GM12878 (cell line): Measurements from ENCODE around the gene ELK4. TPM values are rescaled to one million over a fixed set of nuclear protein-coding genes. Genes with fewer than 3 reads are reported as not detected.

Experiments used
- ATAC-seq: fragments of 200-7000 bp; cut with Tn5 transposase; 3 replicates; pipeline ENCODE4 v1.9.1; 2020; ENCODE audit warnings: mild to moderate bottlenecking, moderate library complexity
- BruUV-seq: library from RNA; stranded (reverse); fragments of 400-500 nt; replicated peaks from 2 replicates; lab custom pipeline; 2021; lab: Mats Ljungman, UMichigan
- CTCF ChIA-PET: fragments of 300-600 bp; sonication (Branson Sonifier 250); formaldehyde crosslinking; extraction: SDS; loops from one replicate; lab custom pipeline; 2021; ENCODE audit warnings: inconsistent platforms; lab: Yijun Ruan, JAX
- POLR2A ChIA-PET: fragments of 350-600 bp; formaldehyde crosslinking; extraction: SDS; loops from one replicate; lab custom pipeline; 2021; ENCODE audit warnings: inconsistent platforms; lab: Charles Lee
- RAD21 ChIA-PET: fragments of 300-600 bp; sonication (Branson Sonifier 250); formaldehyde crosslinking; loops from one replicate; lab custom pipeline; 2023; ENCODE audit warnings: antibody characterized with exemption; ENCODE audit not compliant: unreplicated experiment; lab: Charles Lee
- SMC1A ChIA-PET: fragments of 300-600 bp; sonication (Branson Sonifier 250); formaldehyde crosslinking; loops from one replicate; lab custom pipeline; 2023; ENCODE audit not compliant: unreplicated experiment, uncharacterized antibody; lab: Charles Lee
- DNase-seq: peaks from one replicate; pipeline ENCODE4 v3.0.0-alpha.2; 2011; ENCODE audit warnings: low read depth, low spot score
- FAIRE-seq: peaks from 3 replicates; lab custom pipeline; 2011; peaks lifted over from hg19 to GRCh38; lab: Jason Lieb, UNC
- H2AFZ ChIP-seq: 2 replicates; pipeline ENCODE4 v1.6.0; 2011; ENCODE audit warnings: low read depth, low read length, control low read depth; ENCODE audit not compliant: control insufficient read depth
- H3K27ac ChIP-seq: 2 replicates; pipeline ENCODE4 v1.5.1; 2011; ENCODE audit warnings: control low read depth; ENCODE audit not compliant: control insufficient read depth, insufficient read depth
- H3K27me3 ChIP-seq, 2 experiments: replicated peaks in 1 of 2; 2 replicates each; pipeline versions ENCODE4 v1.6.0 to v1.6.1; 2011; ENCODE audit warnings: low read length in 1 of 2; ENCODE audit not compliant: control insufficient read depth in 2 of 2, insufficient read depth in 2 of 2
- H3K36me3 ChIP-seq, 2 experiments: 2 replicates each; pipeline ENCODE4 v1.5.1; 2011; ENCODE audit warnings: low read length in 1 of 2; ENCODE audit not compliant: control insufficient read depth in 2 of 2, insufficient read depth in 2 of 2
- H3K4me1 ChIP-seq: 2 replicates; pipeline ENCODE4 v1.6.1; 2011; ENCODE audit warnings: mild to moderate bottlenecking, low read length, moderate library complexity, mixed read lengths; ENCODE audit not compliant: control insufficient read depth, insufficient read depth
- H3K4me2 ChIP-seq: 2 replicates; pipeline ENCODE4 v1.6.0; 2011; ENCODE audit warnings: control low read depth; ENCODE audit not compliant: control insufficient read depth, insufficient read depth
- H3K4me3 ChIP-seq: fragments of 200-600 bp; sonication (generic); 2 replicates; pipeline ENCODE4 v1.5.1; 2016
- H3K79me2 ChIP-seq: 2 replicates; pipeline ENCODE4 v1.6.0; 2011; ENCODE audit warnings: low read length; ENCODE audit not compliant: control insufficient read depth, insufficient read depth
- H3K9ac ChIP-seq: 2 replicates; pipeline ENCODE4 v1.8.0; 2011; ENCODE audit warnings: low read length, control low read depth, mixed read lengths; ENCODE audit not compliant: control insufficient read depth, insufficient read depth
- H3K9me3 ChIP-seq: replicated peaks from 3 replicates; pipeline ENCODE4 v1.5.1; 2011; ENCODE audit warnings: mild to moderate bottlenecking, low read length; ENCODE audit not compliant: control insufficient read depth, insufficient read depth
- H4K20me1 ChIP-seq: 2 replicates; pipeline ENCODE4 v1.6.0; 2011; ENCODE audit not compliant: control insufficient read depth, insufficient read depth
- BCL3 ChIP-seq: IDR thresholded peaks from 2 replicates; pipeline ENCODE4 v1.6.1; 2011; ENCODE audit warnings: borderline replicate concordance, low read depth, mild to moderate bottlenecking, moderate library complexity, low read length; ENCODE audit not compliant: insufficient read depth, poor library complexity, severe bottlenecking
- BRCA1 ChIP-seq: IDR thresholded peaks from 2 replicates; pipeline ENCODE4 v1.6.1; 2011; ENCODE audit warnings: low read depth, low read length, improper control_type of control experiment
- CBX3 ChIP-seq: fragments of 200-600 bp; sonication (generic); IDR thresholded peaks from 2 replicates; pipeline ENCODE4 v1.6.1; 2016; ENCODE audit warnings: low read depth, borderline replicate concordance
- CHD1 ChIP-seq: IDR thresholded peaks from 2 replicates; pipeline ENCODE4 v1.6.1; 2012; ENCODE audit warnings: low read depth, low read length, improper control_type of control experiment
- EP300 ChIP-seq, 2 experiments: fragments of 150-350 bp in 1 of 2; IDR thresholded peaks; 2 replicates each; pipeline ENCODE4 v1.6.1; 2011 to 2012; ENCODE audit warnings: low read depth in 2 of 2, low read length in 2 of 2, borderline replicate concordance in 1 of 2, improper control_type of control experiment in 1 of 2, inconsistent platforms in 1 of 2; ENCODE audit not compliant: control insufficient read depth in 1 of 2
- HDAC2 ChIP-seq: fragments of 200-600 bp; sonication (generic); IDR thresholded peaks from 2 replicates; pipeline ENCODE4 v1.6.1; 2017
- NFYB ChIP-seq: IDR thresholded peaks from 2 replicates; pipeline ENCODE4 v1.6.1; 2011; ENCODE audit warnings: low read depth, mild to moderate bottlenecking, low read length, improper control_type of control experiment, moderate library complexity; ENCODE audit not compliant: insufficient read depth
- NKRF ChIP-seq: fragments of 450-650 bp; conservative IDR thresholded peaks from 2 replicates; pipeline ENCODE4 v1.6.1; 2017; ENCODE audit warnings: mild to moderate bottlenecking, moderate library complexity
- POLR2A ChIP-seq: IDR thresholded peaks from 2 replicates; pipeline ENCODE4 v1.6.1; 2011; ENCODE audit warnings: low read depth, mild to moderate bottlenecking, low read length
- RAD51 ChIP-seq: fragments of 450-650 bp; IDR thresholded peaks from 2 replicates; pipeline ENCODE4 v1.6.1; 2016; ENCODE audit warnings: moderate library complexity, mild to moderate bottlenecking, inconsistent platforms
- RELB ChIP-seq: fragments of 450-650 bp; IDR thresholded peaks from 2 replicates; pipeline ENCODE4 v1.6.1; 2017; ENCODE audit warnings: low read depth, mild to moderate bottlenecking, moderate library complexity
- RFX5 ChIP-seq: IDR thresholded peaks from 2 replicates; pipeline ENCODE4 v1.6.1; 2011; ENCODE audit warnings: low read depth, low read length, improper control_type of control experiment
- STAT3 ChIP-seq: IDR thresholded peaks from 2 replicates; pipeline ENCODE4 v1.6.1; 2011; ENCODE audit warnings: low read depth, low read length, improper control_type of control experiment
- ZNF622 ChIP-seq: fragments of 450-650 bp; IDR thresholded peaks from 2 replicates; pipeline ENCODE4 v1.6.1; 2017; ENCODE audit warnings: mild to moderate bottlenecking, inconsistent platforms
- WGBS: methylation state at CpG from one replicate; pipeline ENCODE4 v1.1.6; 2016; ENCODE audit warnings: low lambda C conversion rate; ENCODE audit not compliant: insufficient replicate concordance, insufficient coverage; ENCODE audit errors: missing lambda C conversion rate; 5-methylcytosine and 5-hydroxymethylcytosine counted together
- in situ Hi-C: fragments of 300-500 bp; cut with MboI; formaldehyde crosslinking; loops from 9 replicates; pipeline ENCODE4 v1.14.3; 2018; ENCODE audit warnings: mixed read lengths
- intact Hi-C: fragments of 100-400 bp; cut with micrococcal nuclease; formaldehyde crosslinking; loops from one replicate; pipeline ENCODE4 v1.14.2; 2022; ENCODE audit not compliant: unreplicated experiment
- polyA plus RNA-seq, 11 experiments: library from polyadenylated mRNA; depleted of rRNA in 4 of 11; unstranded in 6 of 11; stranded (reverse) in 5 of 11; fragments of >200 nt; fragmentation: Nextera tagmentation in 4 of 11; fragmentation: Illumina TruSeq in 1 of 11; extraction: Ambion mirVana in 4 of 11; extraction: Trizol in 1 of 11; gene quantifications; 1 replicate in 1 of 11; 2 replicates in 10 of 11; pipeline versions ENCODE4 v1.2.1 to v1.2.3, GENCODE V29; 2011 to 2016; ENCODE audit warnings: inconsistent platforms in 2 of 11, missing spikeins in 2 of 11, low read depth in 1 of 11
- total RNA-seq, 4 experiments: library from RNA; depleted of rRNA in 3 of 4; stranded (reverse); fragments of >200 nt in 3 of 4; fragmentation: Illumina TruSeq in 1 of 4; extraction: Trizol in 1 of 4; gene quantifications; 2 replicates each; pipeline versions ENCODE4 v1.2.1 to v1.2.3, GENCODE V29; 2013 to 2021
- TF ChIP-seq, protein P1 (sequence below): fragments of 450-650 bp; formaldehyde crosslinking; IDR thresholded peaks from 2 replicates; pipeline ENCODE4 v1.4.0; 2022; ENCODE audit warnings: mild to moderate bottlenecking, moderate library complexity

Gene ELK4
- total and polyA plus RNA-seq, 10 of the 15 experiments (the other 5 are each of a cell fraction or from before 2014, with no cell fraction given) = 5.2 to 71.5 (median 18.5) TPM

DNA sequence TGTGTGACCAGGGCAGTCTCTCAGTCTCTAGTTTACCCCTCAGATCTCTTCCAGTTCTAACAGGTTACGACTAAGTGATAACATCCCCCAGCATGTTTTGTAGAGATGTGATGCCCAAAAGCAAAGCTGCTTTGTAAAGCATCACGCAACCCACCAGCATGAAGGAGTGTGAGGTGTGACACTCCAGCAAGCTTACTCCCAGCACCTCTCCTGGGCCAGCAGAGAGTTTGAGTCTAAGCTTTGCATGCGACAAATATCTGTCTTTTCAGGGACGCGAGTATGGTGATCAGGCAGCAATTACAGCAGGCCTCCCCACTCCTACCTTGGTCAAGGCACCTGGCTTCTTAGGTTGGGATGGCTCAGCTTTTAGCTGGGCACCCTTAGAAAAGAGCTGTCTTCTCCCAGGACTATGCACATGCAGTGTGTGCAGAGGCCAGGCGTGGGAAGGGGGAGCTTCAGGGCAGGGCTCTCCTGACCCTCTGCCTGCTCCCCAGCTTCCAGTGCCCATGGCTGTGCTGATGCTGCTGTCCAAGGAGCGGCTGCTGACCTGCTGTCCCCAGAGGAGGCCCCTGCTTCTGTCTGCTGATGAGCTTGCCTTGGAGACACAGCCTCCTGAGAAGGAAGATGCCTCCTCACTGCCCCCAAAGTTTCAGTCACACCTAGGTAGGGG, 48.2 kb downstream of the ELK4 start:
- Histone ChIP-seq H3K36me3 (no peaks in the 10 kb centered on the region), H3K79me2 (no peaks in the 10 kb centered on the region), H3K4me2 (no peak overlapping the region), H2AFZ (no peak overlapping the region), H3K9ac (no peak overlapping the region), H3K4me3 (no peak overlapping the region), H3K27me3 (peaks cover 0 to 5% of the 10 kb centered on the region in 2 experiments; a peak in 2 of 4 replicates), H4K20me1 (no peaks in the 10 kb centered on the region), H3K4me1 (peaks cover 10% of the 10 kb centered on the region), H3K27ac (no peak overlapping the region), H3K9me3 (no peaks in the 10 kb centered on the region)
- ChIA-PET SMC1A (interaction anchor here (1.0 to 2.0 kb wide), 5 partner anchors 8 to 128 kb away, joined by 4 to 13 read pairs (median 6); no protein-coding TSS in a partner anchor), RAD21 (interaction anchor here (0.6 to 1.9 kb wide), 9 partner anchors 10 to 153 kb away, joined by 3 to 10 read pairs (median 3); partner anchors contain the start of gene ELK4), POLR2A (interaction anchor here (0.6 to 1.0 kb wide), 2 partner anchors 48 to 555 kb away, joined by 3 read pairs; no protein-coding TSS in a partner anchor), CTCF (interaction anchor here (0.6 to 2.5 kb wide), 9 partner anchors 8 to 1080 kb away, joined by 3 to 16 read pairs (median 6); partner anchors contain the start of gene ELK4)
- no TSS peak for BruUV-seq
- in situ Hi-C loops = no loop called here
- FAIRE-seq (no peak), ATAC-seq (no peak), DNase-seq (no peak)
- WGBS = 69% methylated on average over 7 of the region's 7 CpGs
- intact Hi-C loops = no loop called here
- TF ChIP-seq RAD51 (no peak), HDAC2 (no peak), NFYB (no peak), CBX3 (no peak), BRCA1 (no peak), EP300 (IDR thresholded peaks at IDR 0.05; ENCODE audit: borderline replicate concordance in 1 of 2, control insufficient read depth in 1 of 2, low read depth in 2 of 2, low read length in 2 of 2) (no peak), RFX5 (no peak), STAT3 (no peak), NKRF (no peak), BCL3 (no peak), RELB (no peak), CHD1 (no peak), POLR2A (no peak), ZNF622 (no peak)
- TF ChIP-seq, protein P1, sequence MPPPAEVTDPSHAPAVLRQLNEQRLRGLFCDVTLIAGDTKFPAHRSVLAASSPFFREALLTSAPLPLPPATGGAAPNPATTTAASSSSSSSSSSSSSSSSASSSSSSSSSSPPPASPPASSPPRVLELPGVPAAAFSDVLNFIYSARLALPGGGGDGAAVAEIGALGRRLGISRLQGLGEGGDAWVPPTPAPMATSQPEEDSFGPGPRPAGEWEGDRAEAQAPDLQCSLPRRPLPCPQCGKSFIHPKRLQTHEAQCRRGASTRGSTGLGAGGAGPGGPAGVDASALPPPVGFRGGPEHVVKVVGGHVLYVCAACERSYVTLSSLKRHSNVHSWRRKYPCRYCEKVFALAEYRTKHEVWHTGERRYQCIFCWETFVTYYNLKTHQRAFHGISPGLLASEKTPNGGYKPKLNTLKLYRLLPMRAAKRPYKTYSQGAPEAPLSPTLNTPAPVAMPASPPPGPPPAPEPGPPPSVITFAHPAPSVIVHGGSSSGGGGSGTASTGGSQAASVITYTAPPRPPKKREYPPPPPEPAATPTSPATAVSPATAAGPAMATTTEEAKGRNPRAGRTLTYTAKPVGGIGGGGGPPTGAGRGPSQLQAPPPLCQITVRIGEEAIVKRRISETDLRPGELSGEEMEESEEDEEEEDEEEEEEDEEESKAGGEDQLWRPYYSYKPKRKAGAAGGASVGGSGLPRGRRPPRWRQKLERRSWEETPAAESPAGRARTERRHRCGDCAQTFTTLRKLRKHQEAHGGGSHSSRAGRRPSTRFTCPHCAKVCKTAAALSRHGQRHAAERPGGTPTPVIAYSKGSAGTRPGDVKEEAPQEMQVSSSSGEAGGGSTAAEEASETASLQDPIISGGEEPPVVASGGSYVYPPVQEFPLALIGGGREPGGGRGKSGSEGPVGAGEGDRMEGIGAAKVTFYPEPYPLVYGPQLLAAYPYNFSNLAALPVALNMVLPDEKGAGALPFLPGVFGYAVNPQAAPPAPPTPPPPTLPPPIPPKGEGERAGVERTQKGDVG (CRISPR knock-in tag) = no peak
